HS-5 (cell line): Measurements from ENCODE around the gene ABCA13.

Source experiments
- DNase-seq: peaks from one replicate; pipeline ENCODE4 v3.0.0-alpha.2; 2012; ENCODE audit warnings: low read depth

The ABCA13 gene

GRCh38 chr7:48366096-48366495, 194.8 kb downstream of the ABCA13 start:
- no peak for DNase-seq

- DNase-seq, result no peak
These were observed 205.0 kb downstream of the ABCA13 start for GRCh38 chr7:48376263-48376662.

- no peak for DNase-seq
These were observed 209.7 kb downstream of the ABCA13 start for GRCh38 chr7:48380921-48381320.

GRCh38 chr7:48381571-48381970, 210.3 kb downstream of the ABCA13 start:
- DNase-seq, result no peak

GRCh38 chr7:48384180-48384752, 213.0 kb downstream of the ABCA13 start:
- no peak for DNase-seq

GRCh38 chr7:48387932-48388331, 216.7 kb downstream of the ABCA13 start:
- no peak for DNase-seq

GRCh38 chr7:48388911-48389310, 217.7 kb downstream of the ABCA13 start:
- DNase-seq, result no peak

- DNase-seq, result peak; percentile 29
These were observed 218.7 kb downstream of the ABCA13 start for GRCh38 chr7:48389977-48390376.

GRCh38 chr7:48390388-48391327, 219.4 kb downstream of the ABCA13 start:
- no peak for DNase-seq

GRCh38 chr7:48398191-48398590, 226.9 kb downstream of the ABCA13 start:
- DNase-seq, result no peak

GRCh38 chr7:48402721-48403120, 231.5 kb downstream of the ABCA13 start:
- DNase-seq, result no peak

- no peak for DNase-seq
These were observed 237.5 kb downstream of the ABCA13 start for GRCh38 chr7:48408731-48409130.

- DNase-seq, result no peak
These were observed 240.4 kb downstream of the ABCA13 start for GRCh38 chr7:48411619-48412018.

- no peak for DNase-seq
These were observed 242.9 kb downstream of the ABCA13 start for GRCh38 chr7:48414011-48414732.

GRCh38 chr7:48416327-48416908, 245.2 kb downstream of the ABCA13 start:
- DNase-seq, result no peak

- DNase-seq, result no peak
These were observed 248.1 kb downstream of the ABCA13 start for GRCh38 chr7:48419401-48419800.

GRCh38 chr7:48420206-48420605, 248.9 kb downstream of the ABCA13 start:
- DNase-seq, result no peak

GRCh38 chr7:48421357-48421756, 250.1 kb downstream of the ABCA13 start:
- DNase-seq, result no peak

GRCh38 chr7:48424731-48425130, 253.5 kb downstream of the ABCA13 start:
- peak; percentile 14 for DNase-seq

GRCh38 chr7:48426331-48426965, 255.2 kb downstream of the ABCA13 start:
- no peak for DNase-seq

- DNase-seq, result peak; percentile 87
These were observed 255.8 kb downstream of the ABCA13 start for GRCh38 chr7:48426966-48427555.

GRCh38 chr7:48427671-48428070, 256.4 kb downstream of the ABCA13 start:
- peak; percentile 28 for DNase-seq
